T-helper 2 cell treated with Interferon-gamma antibody and Interleukin-4, amounts not matched to agents 5 μg/mL and 100 μg/mL, for 36 hours (primary cell): ENCODE results near the gene TYMP.
"Not testable (repeated sequence)": the region's sequence is repeated elsewhere in the genome, so short reads cannot be mapped to it uniquely, and the experiment has no call there.

Experiments used
- DNase-seq: peaks from one replicate; pipeline ENCODE4 v3.0.0; 2021; ENCODE audit warnings: low spot score
- H3K27ac Mint-ChIP-seq: one replicate; pipeline ENCODE4 v1.8.0; 2021; ENCODE audit warnings: mild to moderate bottlenecking, mixed read lengths
- H3K27me3 Mint-ChIP-seq: one replicate; pipeline ENCODE4 v1.8.0; 2021; ENCODE audit warnings: low read depth, mixed read lengths
- H3K36me3 Mint-ChIP-seq: one replicate; pipeline ENCODE4 v1.8.0; 2021; ENCODE audit warnings: low read depth, mixed read lengths
- H3K4me1 Mint-ChIP-seq: one replicate; pipeline ENCODE4 v1.8.0; 2021; ENCODE audit warnings: low read depth, mixed read lengths
- H3K4me3 Mint-ChIP-seq: one replicate; pipeline ENCODE4 v1.8.0; 2022; ENCODE audit warnings: mild to moderate bottlenecking, moderate library complexity, mixed read lengths
- H3K9me3 Mint-ChIP-seq: one replicate; pipeline ENCODE4 v1.8.0; 2021; ENCODE audit warnings: mixed read lengths

The TYMP gene

DNA sequence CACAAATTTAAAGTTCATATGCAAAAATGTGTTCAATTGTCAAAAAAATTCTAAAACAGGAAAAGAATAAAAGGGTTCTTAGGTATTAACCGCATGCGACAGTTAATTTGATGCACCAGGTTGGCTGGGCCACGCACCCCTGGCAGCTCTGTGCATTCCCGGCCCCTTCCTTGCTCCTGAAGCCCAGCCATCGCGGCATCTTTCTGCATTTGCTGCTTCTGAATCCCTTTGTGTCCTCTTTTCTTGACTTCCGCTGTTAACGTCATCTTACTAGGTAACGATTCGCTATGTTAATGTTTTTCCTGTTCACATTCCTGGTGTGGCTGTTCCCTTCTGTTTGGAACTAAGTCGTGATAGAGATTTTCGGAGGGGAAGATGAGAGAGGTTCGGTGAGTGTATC is 8.0 kb upstream of the TYMP start:
- H3K36me3 Mint-ChIP-seq, result peaks cover 6% of the 10 kb centered on the region
- peaks cover 67% of the 10 kb centered on the region for H3K4me1 Mint-ChIP-seq
- peak overlapping the region; percentile 99 for H3K27ac Mint-ChIP-seq
- H3K4me3 Mint-ChIP-seq, result peak overlapping the region; percentile 57
- no peaks in the 10 kb centered on the region for H3K9me3 Mint-ChIP-seq
- H3K27me3 Mint-ChIP-seq, result no peaks in the 10 kb centered on the region
- DNase-seq, result no peak

DNA sequence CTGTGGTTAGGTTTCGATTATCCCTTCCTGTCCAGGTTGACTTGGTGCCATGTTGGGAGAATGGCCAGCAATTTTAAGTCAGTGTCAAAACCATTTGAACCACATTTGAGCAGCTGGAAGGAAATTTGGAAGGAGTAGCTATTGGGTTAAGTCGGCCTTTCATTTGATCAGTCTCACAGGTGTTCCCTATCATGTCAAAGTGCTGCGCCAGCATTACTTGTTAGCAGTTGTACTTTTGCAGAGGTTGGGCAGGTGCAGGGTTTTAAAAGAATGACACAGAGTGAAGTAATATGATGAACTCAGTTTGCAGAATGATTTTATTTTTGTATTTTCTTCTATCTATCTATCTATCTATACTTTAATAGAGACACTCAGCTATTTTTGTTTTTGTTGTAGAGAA is 6.4 kb upstream of the TYMP start:
- H3K4me3 Mint-ChIP-seq, result no peak overlapping the region
- H3K27ac Mint-ChIP-seq, result peak overlapping the region; percentile 45
- H3K9me3 Mint-ChIP-seq, result no peaks in the 10 kb centered on the region
- DNase-seq, result no peak
- peaks cover 6% of the 10 kb centered on the region for H3K36me3 Mint-ChIP-seq
- H3K27me3 Mint-ChIP-seq, result no peaks in the 10 kb centered on the region
- peaks cover 57% of the 10 kb centered on the region for H3K4me1 Mint-ChIP-seq

DNA sequence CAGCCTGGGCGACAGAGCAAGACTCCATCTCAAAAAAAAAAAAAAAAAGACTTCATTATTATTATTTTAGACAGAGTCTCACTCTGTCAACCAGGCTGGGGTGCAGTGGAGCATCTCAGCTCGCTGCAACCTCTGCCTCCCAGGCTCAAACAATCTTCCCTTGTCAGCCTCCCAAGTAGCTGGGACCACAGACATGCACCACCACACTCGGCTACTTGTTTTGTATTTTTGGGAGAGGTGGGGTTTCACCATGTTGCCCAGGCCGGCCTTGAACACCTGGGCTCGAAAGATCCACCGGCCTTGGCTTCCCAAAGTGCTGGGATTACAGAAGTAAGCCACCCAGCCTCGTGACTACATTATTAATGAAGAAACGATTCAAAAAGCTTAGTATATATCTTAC is 5.3 kb upstream of the TYMP start:
- H3K4me3 Mint-ChIP-seq, result no peak overlapping the region
- H3K4me1 Mint-ChIP-seq, result peaks cover 48% of the 10 kb centered on the region
- DNase-seq, result no peak
- H3K36me3 Mint-ChIP-seq, result peaks cover 6% of the 10 kb centered on the region
- H3K27me3 Mint-ChIP-seq, result no peaks in the 10 kb centered on the region
- peak overlapping the region; percentile 31 for H3K27ac Mint-ChIP-seq
- no peaks in the 10 kb centered on the region for H3K9me3 Mint-ChIP-seq

DNA sequence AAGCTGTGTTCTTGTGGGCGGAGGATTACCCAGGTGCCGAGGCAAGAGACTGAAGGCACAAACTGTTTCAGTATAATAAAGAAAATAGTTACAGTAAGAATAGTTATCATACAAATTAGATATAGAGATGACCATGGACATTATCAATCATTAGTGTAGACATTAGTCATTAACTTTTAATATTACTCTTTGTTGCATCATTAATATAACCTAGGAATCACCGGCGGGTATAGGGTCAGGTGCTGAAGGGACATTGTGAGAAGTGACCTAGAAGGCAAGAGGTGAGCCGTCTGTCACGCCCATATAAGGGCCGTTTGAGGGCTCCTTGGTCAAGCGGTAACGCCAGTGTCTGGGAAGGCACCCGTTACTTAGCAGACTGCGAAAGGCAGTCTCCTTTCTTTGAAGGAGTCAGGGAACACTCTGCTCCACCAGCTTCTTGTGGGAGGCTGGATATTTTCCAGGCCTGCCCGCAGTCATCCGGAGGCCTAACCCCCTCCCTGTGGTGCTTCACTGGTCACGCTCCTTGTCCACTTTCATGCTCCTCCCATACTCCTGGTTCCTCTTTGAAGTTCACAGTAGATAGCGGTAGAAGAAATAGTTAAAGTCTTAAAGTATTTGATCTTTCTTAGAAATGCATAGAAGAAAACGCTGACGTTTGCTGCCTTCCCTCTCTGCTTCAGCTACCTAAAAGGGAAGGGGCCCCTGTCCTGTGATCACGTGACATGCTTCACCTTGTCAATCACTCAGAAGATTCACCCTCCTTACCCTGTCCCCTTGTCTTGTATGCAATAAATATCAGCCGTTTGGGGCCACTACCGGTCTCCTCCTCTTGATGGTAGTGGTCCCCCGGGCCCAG is 4.3 kb upstream of the TYMP start:
- not testable (repeated sequence) for H3K9me3 Mint-ChIP-seq

DNA sequence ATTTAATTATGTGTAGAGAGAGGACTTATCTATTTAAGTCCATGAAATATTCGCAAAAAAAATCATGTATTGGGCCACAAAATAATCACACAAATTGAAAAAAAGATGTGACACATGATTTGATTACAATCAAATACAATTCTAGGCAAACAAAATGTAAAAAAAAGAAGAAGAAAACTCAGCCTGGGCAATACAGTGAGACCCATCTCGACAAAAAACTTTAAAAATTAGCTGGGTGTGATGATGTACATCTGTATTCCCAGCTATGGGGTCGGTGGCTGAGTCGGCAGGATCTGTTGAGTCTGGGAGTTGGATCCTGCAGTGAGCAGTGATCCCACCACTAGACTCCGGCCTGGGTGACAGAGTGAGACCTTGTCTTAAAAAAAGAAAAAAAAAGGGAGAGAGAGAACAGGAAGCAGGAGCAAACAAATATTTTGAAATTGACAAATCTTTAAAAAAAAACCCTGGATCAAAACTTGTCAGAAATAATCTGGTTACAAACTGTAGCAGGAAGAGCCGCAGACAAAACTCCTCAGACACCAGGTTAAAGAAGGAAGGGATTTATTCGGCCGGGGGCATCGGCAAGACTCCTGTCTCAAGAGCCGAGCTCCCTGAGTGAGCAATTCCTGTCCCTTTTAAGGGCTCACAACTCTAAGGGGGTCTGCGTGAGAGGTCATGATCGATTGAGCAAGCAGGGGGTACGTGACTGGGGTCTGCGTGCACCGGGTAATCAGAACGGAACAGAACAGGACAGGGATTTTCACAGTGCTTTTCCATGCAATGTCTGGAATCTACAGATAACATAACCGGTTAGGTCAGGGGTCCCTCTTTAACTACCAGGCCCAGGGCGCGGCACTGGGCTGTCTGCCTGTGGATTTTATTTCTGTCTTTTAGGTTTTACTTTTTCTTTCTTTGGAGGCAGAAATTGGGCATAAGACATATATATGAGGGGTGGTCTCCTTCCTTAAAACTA is 3.3 kb upstream of the TYMP start:
- Mint-ChIP-seq H3K27ac (peak overlapping the region; percentile 93), H3K4me1 (peaks cover 39% of the 10 kb centered on the region), H3K9me3 (no peaks in the 10 kb centered on the region), H3K36me3 (peaks cover 6% of the 10 kb centered on the region), H3K27me3 (no peaks in the 10 kb centered on the region), H3K4me3 (peak overlapping the region; percentile 94)
- no peak for DNase-seq

More for the DNA sequence above, 4.3 kb upstream of the TYMP start:
- Mint-ChIP-seq H3K27ac (peak overlapping the region; percentile 93), H3K4me3 (peak overlapping the region; percentile 46), H3K4me1 (peaks cover 38% of the 10 kb centered on the region)
- H3K27me3 Mint-ChIP-seq, H3K36me3 Mint-ChIP-seq, DNase-seq: not testable (repeated sequence)

DNA sequence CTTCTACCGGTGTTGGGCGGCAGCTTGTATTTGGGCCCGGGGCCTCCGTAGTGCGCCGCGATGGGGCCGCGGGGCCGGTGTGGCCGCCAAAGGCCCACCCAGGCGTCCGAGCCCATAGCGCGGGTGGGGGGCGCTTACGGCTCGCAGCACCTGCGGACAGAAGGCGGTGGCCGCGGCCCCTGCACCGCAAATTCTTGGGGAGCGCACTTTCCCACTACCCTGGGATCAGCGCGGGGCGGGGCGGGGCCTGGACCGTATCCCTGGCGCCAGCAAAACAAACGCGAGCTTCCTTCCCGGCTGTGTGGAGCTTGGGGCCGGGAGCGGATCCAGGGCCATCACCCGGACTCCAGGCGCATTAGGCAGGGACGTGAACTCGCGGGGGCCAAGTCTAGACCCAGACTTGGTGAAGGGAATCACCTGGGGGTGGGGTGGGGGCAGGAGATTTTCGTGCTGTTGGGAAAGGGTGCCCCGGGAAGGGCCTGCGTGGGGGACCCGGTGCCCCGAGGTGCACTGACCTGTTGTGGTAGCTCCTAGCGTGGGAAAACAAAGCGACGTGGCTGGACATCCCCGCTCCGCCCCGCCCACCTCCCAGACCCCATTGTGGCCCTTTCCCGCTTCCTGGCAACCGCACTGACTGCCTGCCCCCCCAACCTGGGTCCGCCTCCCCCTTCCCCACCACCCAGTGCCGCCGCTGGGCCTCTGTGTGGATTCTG is 2.3 kb upstream of the TYMP start:
- DNase-seq, result no peak
- H3K36me3 Mint-ChIP-seq, result peaks cover 10% of the 10 kb centered on the region
- H3K27ac Mint-ChIP-seq, result peak overlapping the region; percentile 99
- no peaks in the 10 kb centered on the region for H3K9me3 Mint-ChIP-seq
- H3K4me1 Mint-ChIP-seq, result peaks cover 38% of the 10 kb centered on the region
- peak overlapping the region; percentile 94 for H3K4me3 Mint-ChIP-seq
- H3K27me3 Mint-ChIP-seq, result no peaks in the 10 kb centered on the region

DNA sequence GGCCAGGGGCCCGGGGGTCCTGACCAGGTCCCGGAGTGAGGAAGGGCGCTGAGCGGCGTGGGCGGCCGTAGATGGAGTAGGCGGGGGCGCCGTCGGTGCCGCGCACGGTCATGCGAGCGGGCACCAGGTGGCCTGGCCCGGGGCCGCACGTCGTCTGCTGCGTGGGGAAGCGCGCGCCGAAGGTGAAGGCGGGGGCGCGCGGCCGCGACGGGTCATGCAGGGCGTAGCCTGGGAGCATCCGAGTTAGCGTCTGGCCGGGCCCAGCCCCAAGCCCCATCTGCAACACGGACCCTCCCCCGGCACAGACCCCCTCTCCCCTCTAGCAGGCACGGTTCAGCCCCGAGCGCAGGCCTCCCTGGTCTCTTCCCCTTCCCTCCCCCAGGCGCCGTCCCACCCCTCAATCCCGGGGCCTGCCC is 1.7 kb upstream of the TYMP start:
- DNase-seq, result peak; percentile 77
- Mint-ChIP-seq H3K4me1 (peaks cover 41% of the 10 kb centered on the region), H3K9me3 (no peaks in the 10 kb centered on the region)

DNA sequence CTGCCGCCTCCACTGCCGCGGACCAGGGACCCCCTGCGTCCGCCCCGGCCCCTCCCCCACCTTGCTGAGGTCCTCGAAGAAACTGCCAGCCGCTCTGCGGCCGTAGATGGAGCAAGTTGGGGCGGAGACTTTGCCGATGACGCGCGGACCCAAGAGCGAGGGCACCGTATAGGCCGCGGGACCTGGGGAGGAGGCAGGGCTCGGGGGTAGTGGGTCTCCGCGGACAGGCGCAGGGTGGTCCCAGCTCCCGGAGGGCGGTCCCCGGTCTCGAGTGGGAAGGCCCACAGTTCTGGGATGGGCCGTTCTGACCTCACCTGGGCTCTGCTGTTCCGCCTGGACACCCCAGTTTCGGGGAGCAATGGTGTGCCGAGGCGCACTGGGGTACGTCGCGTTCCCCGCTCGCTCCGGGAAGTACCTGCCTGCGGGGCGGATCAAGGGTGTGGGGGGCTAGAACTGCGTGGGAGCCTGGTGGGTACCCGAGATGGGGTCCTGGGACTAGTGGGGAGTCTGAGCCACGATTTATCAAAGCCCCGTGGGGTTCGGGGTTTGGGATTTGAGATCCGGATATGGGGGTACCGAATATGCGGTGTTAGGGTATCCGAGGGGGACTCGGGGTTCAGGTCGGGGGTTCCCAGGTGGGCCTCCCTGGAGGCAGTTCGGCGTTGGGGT is 1.2 kb upstream of the TYMP start:
- H3K9me3 Mint-ChIP-seq, result no peaks in the 10 kb centered on the region
- H3K27ac Mint-ChIP-seq, result peak overlapping the region; percentile 99
- peaks cover 41% of the 10 kb centered on the region for H3K4me1 Mint-ChIP-seq
- H3K27me3 Mint-ChIP-seq, result no peaks in the 10 kb centered on the region
- H3K4me3 Mint-ChIP-seq, result peak overlapping the region; percentile 94
- H3K36me3 Mint-ChIP-seq, result peaks cover 13% of the 10 kb centered on the region
- peak; percentile 86 for DNase-seq

More for the DNA sequence above, 1.7 kb upstream of the TYMP start:
- Mint-ChIP-seq H3K36me3 (peaks cover 13% of the 10 kb centered on the region), H3K4me3 (peak overlapping the region; percentile 94), H3K27me3 (no peaks in the 10 kb centered on the region), H3K27ac (peak overlapping the region; percentile 99)

DNA sequence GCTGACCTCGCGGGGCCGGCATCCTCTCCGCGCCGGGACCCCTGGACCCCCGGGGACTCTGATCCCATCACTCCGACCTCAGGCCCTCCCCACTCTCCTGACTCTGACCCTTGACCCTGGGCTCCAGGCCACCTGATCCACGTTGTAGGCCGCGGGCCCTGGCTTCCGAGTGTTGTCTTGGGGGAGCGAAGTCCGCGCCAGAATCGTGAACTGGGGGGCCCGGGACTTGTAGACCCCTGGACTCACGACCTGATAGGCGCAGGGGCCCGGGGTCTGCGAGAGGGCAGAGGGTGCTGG is 716 bp upstream of the TYMP start:
- peak overlapping the region; percentile 99 for H3K27ac Mint-ChIP-seq
- DNase-seq, result no peak
- H3K27me3 Mint-ChIP-seq, result no peaks in the 10 kb centered on the region
- peaks cover 41% of the 10 kb centered on the region for H3K4me1 Mint-ChIP-seq
- H3K36me3 Mint-ChIP-seq, result peaks cover 13% of the 10 kb centered on the region
- peak overlapping the region; percentile 94 for H3K4me3 Mint-ChIP-seq
- H3K9me3 Mint-ChIP-seq, result no peaks in the 10 kb centered on the region

DNA sequence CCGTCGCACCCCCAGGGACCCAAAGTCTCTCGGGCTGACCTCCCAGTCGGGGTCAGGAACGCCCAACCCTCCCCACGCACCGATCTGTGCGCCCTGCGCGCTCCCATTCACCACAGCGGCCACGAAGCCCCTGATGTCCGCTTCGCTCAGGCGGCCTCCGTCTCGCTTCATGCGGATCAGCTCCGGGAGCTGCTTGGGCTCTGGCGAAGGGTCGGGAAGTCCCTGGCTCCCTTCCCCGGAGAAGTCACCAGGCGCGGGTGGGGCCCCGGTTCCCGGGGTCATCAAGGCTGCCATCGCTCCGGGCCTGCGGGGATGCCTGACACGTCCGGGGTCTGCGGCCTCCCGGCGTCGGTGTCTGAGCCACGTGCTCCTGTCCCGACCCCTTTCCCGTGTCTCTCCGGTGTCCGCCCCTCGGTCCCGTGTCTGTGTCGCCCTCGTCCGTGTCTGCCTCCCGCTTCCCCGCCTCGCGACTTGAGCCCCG is 356 bp downstream of the TYMP start:
- Mint-ChIP-seq H3K36me3 (peaks cover 18% of the 10 kb centered on the region), H3K4me3 (peak overlapping the region; percentile 66), H3K27ac (peak overlapping the region; percentile 55), H3K9me3 (no peaks in the 10 kb centered on the region), H3K27me3 (no peaks in the 10 kb centered on the region), H3K4me1 (peaks cover 44% of the 10 kb centered on the region)
- no peak for DNase-seq

DNA sequence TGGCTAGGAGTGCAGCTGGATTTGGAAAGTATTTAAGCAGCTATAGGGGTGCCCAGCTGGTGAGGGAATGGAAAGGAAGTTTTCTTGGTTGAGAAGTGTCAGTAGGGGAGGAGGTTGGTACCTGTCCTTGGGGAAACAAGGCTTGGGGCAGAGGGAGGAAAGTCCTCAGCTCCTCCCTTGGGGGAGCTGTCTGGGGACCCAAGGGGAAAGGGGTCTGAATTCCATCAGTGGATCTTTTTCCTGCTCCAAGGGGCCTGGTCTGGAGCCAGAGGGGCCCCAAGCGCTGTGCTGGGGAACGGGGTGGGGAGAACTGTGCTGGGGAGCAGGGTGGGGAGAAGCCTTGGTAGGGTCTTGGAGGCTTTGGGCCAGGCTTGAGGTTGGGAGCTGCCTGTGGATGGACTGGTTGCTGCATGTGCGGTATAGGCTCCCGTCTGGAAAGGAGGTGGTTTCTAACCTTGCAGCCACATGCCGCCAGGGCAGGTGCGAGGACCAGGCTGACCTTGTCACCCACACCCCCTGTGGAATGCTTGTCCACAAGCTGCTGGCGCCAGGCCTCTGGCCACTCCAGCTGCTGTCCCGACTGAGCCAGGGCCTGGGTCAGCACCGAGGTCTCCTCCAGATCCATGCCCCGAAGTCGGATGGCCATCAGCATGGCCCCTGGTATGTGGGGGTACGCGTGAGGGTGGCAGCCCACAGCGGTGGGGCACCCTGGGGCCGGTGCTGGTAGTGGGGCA is 963 bp downstream of the TYMP start:
- no peak for DNase-seq
- Mint-ChIP-seq H3K9me3 (no peaks in the 10 kb centered on the region), H3K4me1 (peaks cover 41% of the 10 kb centered on the region), H3K36me3 (peaks cover 20% of the 10 kb centered on the region), H3K27me3 (no peaks in the 10 kb centered on the region), H3K27ac (peak overlapping the region; percentile 82), H3K4me3 (peak overlapping the region; percentile 82)

DNA sequence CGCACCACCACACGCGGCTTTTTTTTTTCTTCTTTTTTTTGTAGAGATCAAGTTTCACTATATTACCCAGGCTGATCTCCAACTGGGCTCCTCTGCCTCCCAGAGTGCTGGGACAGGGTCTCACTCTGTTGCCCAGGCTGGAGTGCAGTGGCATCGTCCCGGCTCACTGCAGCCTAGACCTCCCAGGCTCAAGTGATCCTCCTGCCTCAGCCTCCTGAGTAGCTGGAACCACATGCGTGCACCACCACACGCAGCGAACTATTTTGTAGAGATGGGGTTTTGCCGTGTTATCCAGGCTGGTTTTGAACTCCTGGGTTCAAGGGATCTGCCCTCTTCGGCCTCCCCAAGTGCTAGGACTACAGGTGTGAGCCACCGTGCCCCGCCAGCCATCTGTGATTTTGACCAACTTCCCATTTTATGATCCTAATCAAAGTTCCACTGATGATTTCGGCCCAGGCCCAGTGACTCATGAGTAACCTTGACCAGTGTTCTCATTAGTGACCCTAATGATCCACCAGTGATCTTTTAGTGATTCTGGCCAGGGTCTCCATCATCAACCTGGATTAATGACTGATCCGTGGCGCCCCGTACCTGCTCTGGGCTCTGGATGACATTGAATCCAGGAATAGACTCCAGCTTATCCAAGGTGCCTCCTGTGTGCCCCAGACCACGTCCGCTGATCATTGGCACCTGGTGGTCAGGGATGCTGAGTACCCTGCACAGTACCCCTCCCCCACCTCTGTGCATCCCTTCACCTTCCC is 1.7 kb downstream of the TYMP start:
- Mint-ChIP-seq H3K4me1 (peaks cover 34% of the 10 kb centered on the region), H3K9me3 (no peaks in the 10 kb centered on the region), H3K27ac (peak overlapping the region; percentile 82), H3K27me3 (no peaks in the 10 kb centered on the region), H3K4me3 (peak overlapping the region; percentile 82), H3K36me3 (peaks cover 25% of the 10 kb centered on the region)
- no peak for DNase-seq
